Measurements from ENCODE around the gene TNFSF12.

The TNFSF12 gene

GRCh38 chr17:7508145-7508544, 40.7 kb upstream of the TNFSF12 start:
- Histone ChIP-seq H3K9me2 (replicated peaks; ENCODE audit: insufficient read depth, low read length) (no peaks in the 10 kb centered on the region), H3K79me2 (ENCODE audit: low read length) (peaks cover 3% of the 10 kb centered on the region), H2AFZ (ENCODE audit: low read length) (no peak overlapping the region), H3K4me1 (ENCODE audit: low read length) (no peaks in the 10 kb centered on the region), H3K9ac (ENCODE audit: low read length) (no peak overlapping the region), H3K4me3 (ENCODE audit: low read length) (no peak overlapping the region), H3K4me2 (ENCODE audit: low read depth, low read length) (no peak overlapping the region), H3F3A (ENCODE audit: insufficient read depth, low read length) (0 out of 2 replicates have a peak, but pooled peaks cover 3% of the 10 kb centered on the region), H4K20me1 (ENCODE audit: insufficient read depth, low read length) (no peaks in the 10 kb centered on the region), H3K27me3 (replicated peaks; ENCODE audit: insufficient read depth, low read length) (no peaks in the 10 kb centered on the region), H3K36me3 (replicated peaks; ENCODE audit: insufficient read depth, low read length) (peaks cover 14% of the 10 kb centered on the region), H3K9me3 (replicated peaks; ENCODE audit: insufficient read depth, low read length) (no peaks in the 10 kb centered on the region), H3K27ac (ENCODE audit: low read length) (no peak overlapping the region)
- DNase-seq = no peak
- TF ChIP-seq EZH2phosphoT487 (IDR thresholded peaks at IDR 0.05; ENCODE audit: low read length) = no peak
- no peak for TF ChIP-seq EZH2 (optimal IDR thresholded peaks at IDR 0.05; ENCODE audit: low read depth, low read length)
- no peak for TF ChIP-seq CTCF (IDR thresholded peaks at IDR 0.05; ENCODE audit: low read length)

GRCh38 chr17:7508846-7509245, 40.0 kb upstream of the TNFSF12 start:
- H3K4me2 ChIP-seq (ENCODE audit: low read depth, low read length) = no peak overlapping the region
- H3K4me3 ChIP-seq (ENCODE audit: low read length) = no peak overlapping the region
- DNase-seq = no peak
- H3K4me1 ChIP-seq (ENCODE audit: low read length) = no peaks in the 10 kb centered on the region
- peaks cover 3% of the 10 kb centered on the region for H3K79me2 ChIP-seq (ENCODE audit: low read length)
- H3K9ac ChIP-seq (ENCODE audit: low read length) = no peak overlapping the region
- H3K9me3 ChIP-seq (replicated peaks; ENCODE audit: insufficient read depth, low read length) = no peaks in the 10 kb centered on the region
- H3K27me3 ChIP-seq (replicated peaks; ENCODE audit: insufficient read depth, low read length) = no peaks in the 10 kb centered on the region
- H2AFZ ChIP-seq (ENCODE audit: low read length) = no peak overlapping the region
- H4K20me1 ChIP-seq (ENCODE audit: insufficient read depth, low read length) = no peaks in the 10 kb centered on the region
- no peak for TF ChIP-seq CTCF (IDR thresholded peaks at IDR 0.05; ENCODE audit: low read length)
- no peak for TF ChIP-seq EZH2phosphoT487 (IDR thresholded peaks at IDR 0.05; ENCODE audit: low read length)
- peaks cover 14% of the 10 kb centered on the region for H3K36me3 ChIP-seq (replicated peaks; ENCODE audit: insufficient read depth, low read length)
- no peaks in the 10 kb centered on the region for H3K9me2 ChIP-seq (replicated peaks; ENCODE audit: insufficient read depth, low read length)
- 0 out of 2 replicates have a peak, but pooled peaks cover 3% of the 10 kb centered on the region for H3F3A ChIP-seq (ENCODE audit: insufficient read depth, low read length)
- H3K27ac ChIP-seq (ENCODE audit: low read length) = no peak overlapping the region

GRCh38 chr17:7509937-7510336, 38.9 kb upstream of the TNFSF12 start:
- H3K9ac ChIP-seq (ENCODE audit: low read length) = no peak overlapping the region
- H3K27ac ChIP-seq (ENCODE audit: low read length) = no peak overlapping the region
- H3K4me2 ChIP-seq (ENCODE audit: low read depth, low read length) = no peak overlapping the region
- H2AFZ ChIP-seq (ENCODE audit: low read length) = no peak overlapping the region
- peaks cover 14% of the 10 kb centered on the region for H3K36me3 ChIP-seq (replicated peaks; ENCODE audit: insufficient read depth, low read length)
- H3K4me1 ChIP-seq (ENCODE audit: low read length) = no peaks in the 10 kb centered on the region
- no peaks in the 10 kb centered on the region for H3K9me2 ChIP-seq (replicated peaks; ENCODE audit: insufficient read depth, low read length)
- 0 out of 2 replicates have a peak, but pooled peaks cover 5% of the 10 kb centered on the region for H3F3A ChIP-seq (ENCODE audit: insufficient read depth, low read length)
- TF ChIP-seq EZH2phosphoT487 (IDR thresholded peaks at IDR 0.05; ENCODE audit: low read length) = no peak
- no peak for TF ChIP-seq EZH2 (optimal IDR thresholded peaks at IDR 0.05; ENCODE audit: low read depth, low read length)
- no peak for TF ChIP-seq CTCF (IDR thresholded peaks at IDR 0.05; ENCODE audit: low read length)
- H3K9me3 ChIP-seq (replicated peaks; ENCODE audit: insufficient read depth, low read length) = no peaks in the 10 kb centered on the region
- H4K20me1 ChIP-seq (ENCODE audit: insufficient read depth, low read length) = no peaks in the 10 kb centered on the region
- no peak for DNase-seq
- no peaks in the 10 kb centered on the region for H3K27me3 ChIP-seq (replicated peaks; ENCODE audit: insufficient read depth, low read length)
- H3K79me2 ChIP-seq (ENCODE audit: low read length) = peaks cover 3% of the 10 kb centered on the region; the same call in 1 of the 2 replicates
- no peak overlapping the region for H3K4me3 ChIP-seq (ENCODE audit: low read length)
